Fibroblast of pulmonary artery (primary cell): ENCODE data around the gene PPTC7.

Experiments used
- DNase-seq: peaks from one replicate; pipeline ENCODE4 v3.0.0-alpha.2; 2010; ENCODE audit warnings: low read depth
- H3K4me3 ChIP-seq: replicated peaks from 2 replicates; pipeline ENCODE4 v1.5.1; 2011; ENCODE audit warnings: low read depth, mild to moderate bottlenecking, control low read depth, low read length, moderate library complexity
- TF ChIP-seq, protein P1 (sequence below): IDR thresholded peaks from 2 replicates; pipeline ENCODE4 v1.5.1; 2011; ENCODE audit warnings: mild to moderate bottlenecking, control low read depth, low read length, inconsistent platforms; ENCODE audit errors: missing control alignments

The PPTC7 gene

DNA sequence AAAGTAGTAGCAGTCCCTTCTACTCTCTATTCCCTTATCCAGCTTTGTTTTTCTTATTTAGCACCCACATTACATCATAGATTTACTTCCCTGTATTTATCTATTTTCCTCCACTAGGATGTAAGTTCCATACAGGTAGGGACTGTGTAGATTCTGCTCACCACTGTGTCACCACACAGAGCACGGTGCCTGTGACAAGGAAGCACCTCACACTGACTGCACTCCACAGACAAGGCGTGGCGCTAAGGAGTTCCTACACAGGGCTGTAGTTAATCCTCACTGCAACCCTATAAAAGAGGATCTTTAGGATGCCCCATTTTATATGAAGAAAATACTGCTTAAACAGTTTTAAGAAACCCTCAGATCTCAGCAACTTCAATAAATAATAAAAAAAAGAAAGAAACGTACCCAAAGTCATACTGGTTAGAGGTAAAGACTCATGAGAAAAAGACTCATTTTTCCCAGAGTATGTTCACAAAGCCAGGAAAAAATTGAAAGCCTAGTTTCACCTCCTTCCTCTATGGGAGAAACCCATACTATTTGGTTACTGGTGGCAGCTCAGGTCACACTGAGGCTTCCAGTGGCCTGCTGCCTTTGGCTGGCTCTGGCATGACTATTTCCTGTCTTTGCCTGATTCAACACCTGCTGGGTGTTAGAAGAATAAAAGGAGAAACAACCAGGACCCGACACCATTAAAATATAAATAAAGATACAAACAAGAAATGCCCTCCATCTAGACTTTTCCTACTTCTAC, 44.1 kb downstream of the PPTC7 start:
- no peak overlapping the region for H3K4me3 ChIP-seq
- DNase-seq, result no peak
- TF ChIP-seq, protein P1, sequence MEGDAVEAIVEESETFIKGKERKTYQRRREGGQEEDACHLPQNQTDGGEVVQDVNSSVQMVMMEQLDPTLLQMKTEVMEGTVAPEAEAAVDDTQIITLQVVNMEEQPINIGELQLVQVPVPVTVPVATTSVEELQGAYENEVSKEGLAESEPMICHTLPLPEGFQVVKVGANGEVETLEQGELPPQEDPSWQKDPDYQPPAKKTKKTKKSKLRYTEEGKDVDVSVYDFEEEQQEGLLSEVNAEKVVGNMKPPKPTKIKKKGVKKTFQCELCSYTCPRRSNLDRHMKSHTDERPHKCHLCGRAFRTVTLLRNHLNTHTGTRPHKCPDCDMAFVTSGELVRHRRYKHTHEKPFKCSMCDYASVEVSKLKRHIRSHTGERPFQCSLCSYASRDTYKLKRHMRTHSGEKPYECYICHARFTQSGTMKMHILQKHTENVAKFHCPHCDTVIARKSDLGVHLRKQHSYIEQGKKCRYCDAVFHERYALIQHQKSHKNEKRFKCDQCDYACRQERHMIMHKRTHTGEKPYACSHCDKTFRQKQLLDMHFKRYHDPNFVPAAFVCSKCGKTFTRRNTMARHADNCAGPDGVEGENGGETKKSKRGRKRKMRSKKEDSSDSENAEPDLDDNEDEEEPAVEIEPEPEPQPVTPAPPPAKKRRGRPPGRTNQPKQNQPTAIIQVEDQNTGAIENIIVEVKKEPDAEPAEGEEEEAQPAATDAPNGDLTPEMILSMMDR, result no peak

DNA sequence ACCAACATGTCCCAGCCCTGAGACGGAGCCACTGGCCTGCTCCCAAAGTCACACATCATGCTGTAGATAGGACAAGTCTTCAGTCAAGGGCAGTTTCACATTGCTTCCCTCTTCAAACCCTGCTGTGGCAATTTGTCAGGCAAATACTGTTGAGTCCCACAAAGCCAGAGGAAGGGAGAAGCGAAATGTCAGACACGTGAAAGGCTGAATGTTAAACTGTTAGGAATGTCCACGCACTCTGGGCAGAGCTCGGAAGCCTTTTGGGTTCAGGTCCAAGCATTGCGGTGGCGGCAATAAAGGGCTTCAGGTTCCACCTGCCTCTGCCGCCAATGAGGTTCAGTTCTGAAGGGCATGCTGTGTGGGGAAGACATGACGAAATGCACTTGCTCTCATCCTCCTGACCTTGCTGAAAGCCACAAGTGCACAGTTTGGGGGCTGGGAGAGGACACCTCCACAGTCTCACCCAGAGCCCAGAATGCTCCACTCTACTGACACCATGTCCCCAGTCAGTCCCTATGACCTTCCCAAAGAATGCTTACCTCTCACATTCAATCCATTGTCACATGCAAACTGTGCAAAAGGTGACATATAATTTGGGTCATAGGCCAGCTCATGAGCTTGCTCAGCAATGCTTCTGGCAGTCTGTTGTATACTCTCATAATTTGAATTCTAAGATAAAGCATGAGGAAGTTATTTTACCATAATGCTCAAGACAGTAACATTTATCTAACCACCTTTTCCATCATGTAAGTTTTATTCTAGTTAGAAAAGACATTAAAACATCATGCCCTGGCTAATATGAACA, 45.3 kb downstream of the PPTC7 start:
- DNase-seq, result no peak
- TF ChIP-seq, protein P1, result no peak
- no peak overlapping the region for H3K4me3 ChIP-seq

DNA sequence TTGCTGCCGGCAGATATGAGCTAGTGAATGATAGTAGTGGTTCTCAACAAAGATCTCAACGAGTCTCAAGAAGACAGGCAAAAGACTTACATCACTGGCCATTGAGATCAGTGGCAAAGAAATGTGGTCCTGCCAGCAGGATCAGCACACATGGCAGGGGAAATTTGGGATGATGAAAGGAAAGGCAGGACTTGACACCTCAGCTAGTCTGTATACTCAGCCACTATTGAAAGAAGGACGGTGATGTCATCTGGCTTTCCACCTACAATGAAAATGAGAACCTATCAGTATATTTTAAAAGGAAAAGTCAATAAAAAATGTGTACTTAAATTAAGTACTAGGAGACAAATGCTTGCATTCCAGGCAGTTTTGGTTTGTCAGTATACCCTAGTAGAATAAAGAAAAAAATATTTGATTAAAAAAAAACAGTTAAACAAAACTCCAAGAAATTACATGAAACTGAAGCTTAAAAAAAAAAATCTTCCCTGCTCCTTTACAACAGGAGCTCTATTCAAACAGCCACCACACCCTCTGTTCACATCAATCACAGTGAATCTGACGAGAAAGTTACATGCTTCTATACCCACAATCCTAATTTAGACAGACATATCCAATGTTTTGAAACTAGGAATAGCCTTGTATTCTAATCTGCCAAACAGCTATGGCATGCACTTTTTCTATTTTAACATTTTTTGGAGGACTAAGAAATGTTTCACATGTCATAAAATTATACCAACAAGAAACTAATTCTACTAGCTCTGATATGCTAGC, 46.1 kb downstream of the PPTC7 start:
- no peak for DNase-seq
- TF ChIP-seq, protein P1, result no peak
- H3K4me3 ChIP-seq, result no peak overlapping the region

DNA sequence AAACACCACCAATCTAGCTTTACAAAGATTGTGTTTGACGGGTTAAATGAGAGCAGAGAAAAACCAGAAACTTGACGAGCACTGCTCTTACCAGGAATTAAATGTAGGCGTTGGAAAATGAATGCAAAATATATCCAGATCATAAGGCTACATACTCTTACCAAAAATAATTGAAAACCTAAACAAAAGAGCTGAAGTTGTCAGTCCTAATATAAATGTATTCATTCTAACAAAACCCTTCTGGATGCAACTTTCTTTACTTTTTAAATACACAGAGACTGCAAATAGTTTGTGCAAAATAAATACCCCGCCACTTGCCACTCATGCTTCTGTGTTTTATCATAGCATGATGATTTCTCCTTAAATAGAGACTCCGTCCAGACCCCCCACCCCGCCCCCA, 48.3 kb downstream of the PPTC7 start:
- no peak overlapping the region for H3K4me3 ChIP-seq
- DNase-seq, result no peak
- TF ChIP-seq, protein P1, result no peak

DNA sequence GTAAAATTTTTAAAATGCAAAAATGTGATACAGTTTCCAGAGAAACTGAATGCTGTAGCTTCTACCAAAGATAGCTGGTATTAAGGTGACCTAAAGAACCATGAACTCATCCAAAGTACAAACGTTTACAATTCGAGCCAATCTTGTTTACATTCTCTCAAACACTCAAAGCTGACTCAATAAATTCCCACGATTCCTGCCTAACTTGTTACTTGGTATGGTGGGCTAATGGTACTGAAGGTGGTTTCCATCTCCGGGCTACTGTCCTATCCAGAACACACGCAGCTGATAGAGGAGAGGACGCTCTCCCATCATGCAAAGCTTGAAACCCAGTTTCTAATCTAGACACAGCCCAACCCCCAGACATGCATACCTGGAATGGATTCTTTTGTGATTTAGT, 49.5 kb downstream of the PPTC7 start:
- no peak overlapping the region for H3K4me3 ChIP-seq
- DNase-seq, result no peak
- TF ChIP-seq, protein P1, result no peak

DNA sequence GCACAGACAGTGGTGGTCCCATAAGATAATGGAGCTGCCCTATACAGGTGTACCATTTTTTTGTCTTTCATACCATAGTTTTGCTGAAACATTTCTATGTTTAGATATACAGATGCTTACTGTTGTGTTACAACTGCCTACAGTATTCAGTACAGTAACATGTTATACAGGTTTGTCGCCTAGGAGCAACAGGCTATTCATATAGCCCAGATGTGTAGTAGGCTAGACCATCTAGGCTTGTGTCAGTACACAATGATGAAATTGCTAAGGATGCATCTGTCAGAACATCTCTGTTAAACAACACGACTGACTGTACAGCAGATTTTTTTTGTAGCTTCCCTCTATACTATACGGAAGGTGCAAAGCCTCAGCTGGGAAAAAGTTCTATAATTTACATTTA, 50.5 kb downstream of the PPTC7 start:
- TF ChIP-seq, protein P1, result no peak
- no peak overlapping the region for H3K4me3 ChIP-seq
- no peak for DNase-seq
